HEK293 (cell line): ENCODE measurements around the gene ROBO1.

Experiments used
- CTCF ChIA-PET: fragments of 350-600 bp; formaldehyde crosslinking; extraction: SDS; loops from one replicate; lab custom pipeline; 2021; ENCODE audit warnings: antibody characterized with exemption; lab: Yijun Ruan, JAX
- POLR2A ChIA-PET: fragments of 300-600 bp; formaldehyde crosslinking; extraction: SDS; loops from one replicate; lab custom pipeline; 2020; ENCODE audit warnings: antibody characterized with exemption, inconsistent platforms; lab: Yijun Ruan, JAX
- H3K27ac ChIP-seq: fragments of 200-500 bp; sonication (Bioruptor generic); 2 replicates; pipeline ENCODE4 v1.5.1; 2014; ENCODE audit warnings: low read depth, low read length, control low read depth, inconsistent platforms; ENCODE audit errors: extremely low read depth
- H3K36me3 ChIP-seq, 2 experiments: fragments of 200-500 bp in 1 of 2; sonication (Bioruptor generic) in 1 of 2; 1 replicate in 1 of 2; 2 replicates in 1 of 2; pipeline ENCODE4 v1.5.1; 2014 to 2017; ENCODE audit warnings: inconsistent platforms in 2 of 2, low read length in 2 of 2; ENCODE audit not compliant: control insufficient read depth in 2 of 2, insufficient read depth in 1 of 2
- H3K4me1 ChIP-seq: fragments of 200-500 bp; sonication (Bioruptor generic); 2 replicates; pipeline ENCODE4 v1.5.1; 2014; ENCODE audit warnings: mild to moderate bottlenecking, low read length, inconsistent platforms; ENCODE audit not compliant: control insufficient read depth, insufficient read depth
- H3K4me3 ChIP-seq: 2 replicates; pipeline ENCODE4 v1.5.1; 2011; ENCODE audit warnings: low read depth, mild to moderate bottlenecking, control low read depth, low read length, moderate library complexity
- H3K9me3 ChIP-seq: fragments of 200-500 bp; sonication (Bioruptor generic); 2 replicates; pipeline ENCODE4 v1.5.1; 2014; ENCODE audit warnings: low read depth, low read length, inconsistent platforms; ENCODE audit not compliant: control insufficient read depth, insufficient read depth
- BCL11A ChIP-seq: fragments of 450-650 bp; formaldehyde crosslinking; IDR thresholded peaks from 2 replicates; pipeline ENCODE4 v1.5.1; 2016; ENCODE audit warnings: low read depth, missing biosample characterization, missing genetic modification characterization
- BCL6B ChIP-seq: fragments of 450-650 bp; formaldehyde crosslinking; IDR thresholded peaks from 2 replicates; pipeline ENCODE4 v1.5.1; 2017; ENCODE audit warnings: missing biosample characterization, missing genetic modification characterization
- FEZF1 ChIP-seq: fragments of 450-650 bp; formaldehyde crosslinking; IDR thresholded peaks from 2 replicates; pipeline ENCODE4 v1.5.1; 2016; ENCODE audit warnings: missing biosample characterization, missing genetic modification characterization
- HOXC10 ChIP-seq: sonication (generic); formaldehyde crosslinking; IDR thresholded peaks from 2 replicates; pipeline ENCODE4 v1.8.1; 2023; ENCODE audit warnings: mild to moderate bottlenecking, missing genetic modification reagents
- KLF9 ChIP-seq: fragments of 450-650 bp; formaldehyde crosslinking; IDR thresholded peaks from 2 replicates; pipeline ENCODE4 v1.5.1; 2016; ENCODE audit warnings: missing biosample characterization, missing genetic modification characterization, low read depth
- PRDM10 ChIP-seq: fragments of 450-650 bp; formaldehyde crosslinking; IDR thresholded peaks from 2 replicates; pipeline ENCODE4 v1.5.1; 2016; ENCODE audit warnings: missing biosample characterization, missing genetic modification characterization
- RBAK ChIP-seq: fragments of 450-650 bp; formaldehyde crosslinking; IDR thresholded peaks from 2 replicates; pipeline ENCODE4 v1.5.1; 2016; ENCODE audit warnings: missing biosample characterization, missing genetic modification characterization
- REST ChIP-seq: fragments of 450-650 bp; formaldehyde crosslinking; IDR thresholded peaks from 2 replicates; pipeline ENCODE4 v1.5.1; 2016; ENCODE audit warnings: missing biosample characterization, missing genetic modification characterization
- YY1 ChIP-seq: fragments of 450-650 bp; formaldehyde crosslinking; IDR thresholded peaks from 2 replicates; pipeline ENCODE4 v1.5.1; 2018; ENCODE audit warnings: missing biosample characterization, missing genetic modification characterization
- ZBTB1 ChIP-seq: fragments of 450-650 bp; formaldehyde crosslinking; IDR thresholded peaks from 2 replicates; pipeline ENCODE4 v1.5.1; 2016; ENCODE audit warnings: missing biosample characterization, missing genetic modification characterization
- ZBTB6 ChIP-seq: fragments of 450-650 bp; formaldehyde crosslinking; IDR thresholded peaks from 2 replicates; pipeline ENCODE4 v1.5.1; 2017; ENCODE audit warnings: missing biosample characterization, missing genetic modification characterization
- ZNF138 ChIP-seq: fragments of 450-650 bp; formaldehyde crosslinking; IDR thresholded peaks from 2 replicates; pipeline ENCODE4 v1.5.1; 2016; ENCODE audit warnings: missing biosample characterization, missing genetic modification characterization, borderline replicate concordance
- ZNF146 ChIP-seq: fragments of 450-650 bp; formaldehyde crosslinking; IDR thresholded peaks from 2 replicates; pipeline ENCODE4 v1.5.1; 2016; ENCODE audit warnings: missing biosample characterization, missing genetic modification characterization
- ZNF426 ChIP-seq: fragments of 450-650 bp; formaldehyde crosslinking; IDR thresholded peaks from 2 replicates; pipeline ENCODE4 v1.5.1; 2017; ENCODE audit warnings: missing biosample characterization, missing genetic modification characterization, mild to moderate bottlenecking, inconsistent platforms, moderate library complexity
- ZNF529 ChIP-seq: fragments of 450-650 bp; formaldehyde crosslinking; IDR thresholded peaks from 2 replicates; pipeline ENCODE4 v1.5.1; 2017; ENCODE audit warnings: missing genetic modification characterization, missing biosample characterization; ENCODE audit not compliant: insufficient replicate concordance
- ZNF544 ChIP-seq: fragments of 450-650 bp; formaldehyde crosslinking; IDR thresholded peaks from 2 replicates; pipeline ENCODE4 v1.5.0; 2017; ENCODE audit warnings: missing biosample characterization, missing genetic modification characterization
- ZNF610 ChIP-seq: fragments of 450-650 bp; formaldehyde crosslinking; IDR thresholded peaks from 2 replicates; pipeline ENCODE4 v1.5.1; 2016; ENCODE audit warnings: missing biosample characterization, missing genetic modification characterization, borderline replicate concordance
- ZNF768 ChIP-seq: fragments of 450-650 bp; formaldehyde crosslinking; IDR thresholded peaks from 2 replicates; pipeline ENCODE4 v1.5.1; 2018; ENCODE audit warnings: missing biosample characterization, mild to moderate bottlenecking, missing genetic modification characterization
- ZNF776 ChIP-seq: fragments of 450-650 bp; formaldehyde crosslinking; IDR thresholded peaks from 2 replicates; pipeline ENCODE4 v1.5.0; 2017; ENCODE audit warnings: missing biosample characterization, missing genetic modification characterization, borderline replicate concordance
- ZNF785 ChIP-seq: fragments of 450-650 bp; formaldehyde crosslinking; IDR thresholded peaks from 2 replicates; pipeline ENCODE4 v1.5.1; 2016; ENCODE audit warnings: missing biosample characterization, missing genetic modification characterization
- ZXDB ChIP-seq: fragments of 450-650 bp; formaldehyde crosslinking; IDR thresholded peaks from 2 replicates; pipeline ENCODE4 v1.5.1; 2016; ENCODE audit warnings: missing biosample characterization, missing genetic modification characterization

The ROBO1 gene

GRCh38 chr3:79358327-79358726 is 409.5 kb downstream of the ROBO1 start (continued):
- TF ChIP-seq REST (tag by site-specific recombination) (no peak), FEZF1 (no peak), ZNF146 (no peak), ZNF544 (tag by site-specific recombination) (no peak), BCL6B (tag by site-specific recombination) (no peak), YY1 (tag by site-specific recombination) (no peak), ZNF785 (no peak), ZNF610 (tag by site-specific recombination) (no peak)

GRCh38 chr3:79354179-79354688 is 413.6 kb downstream of the ROBO1 start:
- ChIA-PET CTCF (no interaction called here), POLR2A (no interaction called here)
- H3K36me3 ChIP-seq: no peaks in the 10 kb centered on the region
- H3K27ac ChIP-seq: no peak overlapping the region
- no peak overlapping the region for H3K4me3 ChIP-seq
- TF ChIP-seq ZNF529 (tag by site-specific recombination): no peak
- TF ChIP-seq ZNF426 (tag by site-specific recombination): no peak
- no peak for TF ChIP-seq ZXDB (tag by site-specific recombination)
- no peak for TF ChIP-seq ZNF138 (tag by site-specific recombination)
- no peak for TF ChIP-seq ZBTB6 (tag by site-specific recombination)
- no peak for TF ChIP-seq KLF9 (tag by site-specific recombination)
- no peak for TF ChIP-seq BCL11A
- no peak for TF ChIP-seq HOXC10 (CRISPR knock-in tag)
- no peak for TF ChIP-seq ZNF768
- no peak for TF ChIP-seq ZNF776 (tag by site-specific recombination)
- TF ChIP-seq PRDM10 (tag by site-specific recombination): no peak
- TF ChIP-seq RBAK (tag by site-specific recombination): no peak
- no peak for TF ChIP-seq ZBTB1 (tag by site-specific recombination)
- no peaks in the 10 kb centered on the region for H3K4me1 ChIP-seq
- H3K9me3 ChIP-seq: no peaks in the 10 kb centered on the region
